Endothelial cell of umbilical vein (primary cell): ENCODE data around the gene SEC14L1. TPM values are rescaled to one million over a fixed set of nuclear protein-coding genes. Genes with fewer than 3 reads are reported as not detected.

Experiments
- BruUV-seq: library from RNA; stranded (reverse); fragments of 400-500 nt; replicated peaks from 2 replicates; lab custom pipeline; 2021; lab: Mats Ljungman, UMichigan
- CTCF ChIA-PET: fragments of 300-600, 350-600 bp; sonication (Branson Sonifier 250); formaldehyde crosslinking; loops from one replicate; lab custom pipeline; 2021; ENCODE audit warnings: antibody characterized with exemption, inconsistent platforms; lab: Charles Lee
- POLR2A ChIA-PET: fragments of 300-600, 350-600 bp; sonication (Branson Sonifier 250); formaldehyde crosslinking; loops from one replicate; lab custom pipeline; 2021; ENCODE audit warnings: antibody characterized with exemption, inconsistent platforms; lab: Charles Lee
- DNase-seq: peaks from one replicate; pipeline ENCODE4 v3.0.0-alpha.2; 2011; ENCODE audit warnings: low read depth, low spot score
- FAIRE-seq: peaks from 2 replicates; lab custom pipeline; 2011; peaks lifted over from hg19 to GRCh38; lab: Jason Lieb, UNC
- H2AFZ ChIP-seq: 2 replicates; pipeline ENCODE4 v1.6.0; 2012; ENCODE audit warnings: low read depth, low read length, control low read depth, inconsistent platforms
- H3K27ac ChIP-seq: 2 replicates; pipeline ENCODE4 v1.5.1; 2011; ENCODE audit warnings: low read depth, mild to moderate bottlenecking, control low read depth, low read length, moderate library complexity; ENCODE audit not compliant: insufficient read depth
- H3K27me3 ChIP-seq, 2 experiments: 2 replicates each; pipeline versions ENCODE4 v1.6.0 to v1.6.1; 2011; ENCODE audit warnings: low read length in 2 of 2, mixed read lengths in 1 of 2; ENCODE audit not compliant: control insufficient read depth in 2 of 2, insufficient read depth in 2 of 2
- H3K36me3 ChIP-seq, 2 experiments: 2 replicates in 1 of 2; 3 replicates in 1 of 2; pipeline ENCODE4 v1.5.1; 2011; ENCODE audit warnings: low read length in 2 of 2, mild to moderate bottlenecking in 1 of 2, moderate library complexity in 1 of 2; ENCODE audit not compliant: control insufficient read depth in 2 of 2, insufficient read depth in 2 of 2; ENCODE audit errors: extremely low read depth in 1 of 2
- H3K4me1 ChIP-seq: 3 replicates; pipeline ENCODE4 v1.5.1; 2011; ENCODE audit warnings: mild to moderate bottlenecking, low read length; ENCODE audit not compliant: control insufficient read depth, insufficient read depth; ENCODE audit errors: extremely low read depth
- H3K4me2 ChIP-seq: 2 replicates; pipeline ENCODE4 v1.6.1; 2011; ENCODE audit warnings: low read length, control low read depth, mixed read lengths; ENCODE audit not compliant: insufficient read depth
- H3K4me3 ChIP-seq, 3 experiments: fragments of 200-600 bp in 1 of 3; sonication (generic), shearing (Covaris generic) in 1 of 3; replicated peaks in 1 of 3; 2 replicates each; pipeline ENCODE4 v1.5.1; 2011 to 2016; ENCODE audit warnings: control low read depth in 3 of 3, low read length in 3 of 3, mild to moderate bottlenecking in 2 of 3, inconsistent platforms in 1 of 3, low read depth in 1 of 3, moderate library complexity in 1 of 3; ENCODE audit not compliant: insufficient read depth in 1 of 3
- H3K79me2 ChIP-seq: 2 replicates; pipeline ENCODE4 v1.6.0; 2012; ENCODE audit warnings: low read length, inconsistent platforms; ENCODE audit not compliant: control insufficient read depth, insufficient read depth
- H3K9ac ChIP-seq: replicated peaks from 2 replicates; pipeline ENCODE3; 2011; ENCODE audit warnings: low read length, control low read depth; ENCODE audit not compliant: insufficient read depth; ENCODE audit errors: extremely low read depth
- H3K9me1 ChIP-seq: replicated peaks from 3 replicates; pipeline ENCODE4 v1.6.0; 2011; ENCODE audit warnings: mild to moderate bottlenecking, low read length; ENCODE audit not compliant: control insufficient read depth, insufficient read depth; ENCODE audit errors: extremely low read depth
- H3K9me3 ChIP-seq: replicated peaks from 2 replicates; pipeline ENCODE4 v1.5.1; 2012; ENCODE audit warnings: low read length, inconsistent platforms; ENCODE audit not compliant: control insufficient read depth, insufficient read depth
- H4K20me1 ChIP-seq: replicated peaks from 2 replicates; pipeline ENCODE3; 2011; ENCODE audit warnings: mild to moderate bottlenecking, low read length; ENCODE audit not compliant: control insufficient read depth, insufficient read depth; ENCODE audit errors: extremely low read depth
- CTCF ChIP-seq, 2 donors: IDR thresholded peaks; 1 replicate in 1 of 2; 2 replicates in 1 of 2; pipeline ENCODE4 v1.5.1; 2011; ENCODE audit warnings: low read length in 2 of 2, mild to moderate bottlenecking in 2 of 2, moderate library complexity in 2 of 2, control low read depth in 1 of 2, inconsistent platforms in 1 of 2, low read depth in 1 of 2; ENCODE audit not compliant: insufficient read depth in 1 of 2; ENCODE audit errors: extremely low read depth in 1 of 2
- EZH2 ChIP-seq: IDR thresholded peaks from 2 replicates; pipeline ENCODE4 v1.6.1; 2012; ENCODE audit warnings: borderline replicate concordance, low read depth, mild to moderate bottlenecking, moderate library complexity, low read length, inconsistent platforms; ENCODE audit not compliant: severe bottlenecking
- GATA2 ChIP-seq: IDR thresholded peaks from 2 replicates; pipeline ENCODE4 v1.7.0; 2011; ENCODE audit warnings: low read depth, mild to moderate bottlenecking, moderate library complexity, mixed read lengths, low read length; ENCODE audit not compliant: insufficient read length, insufficient read depth
- JUN ChIP-seq: IDR thresholded peaks from 2 replicates; pipeline ENCODE4 v1.6.1; 2011; ENCODE audit warnings: borderline replicate concordance, low read depth; ENCODE audit not compliant: insufficient read length, insufficient read depth
- MYC ChIP-seq: IDR thresholded peaks from one replicate; pipeline ENCODE4 v1.6.1; 2011; ENCODE audit warnings: mild to moderate bottlenecking, low read depth, low read length
- POLR2A ChIP-seq: IDR thresholded peaks from 2 replicates; pipeline ENCODE4 v1.6.1; 2012; ENCODE audit warnings: low read depth, mild to moderate bottlenecking, control low read depth, low read length
- POLR2AphosphoS5 ChIP-seq: IDR thresholded peaks from 2 replicates; pipeline ENCODE4 v1.6.1; 2012; ENCODE audit warnings: low read depth, mild to moderate bottlenecking, control low read depth, low read length, moderate library complexity; ENCODE audit not compliant: insufficient read depth
- dilution Hi-C: fragments of 300-500 bp; cut with MboI; formaldehyde crosslinking; loops from one replicate; pipeline ENCODE4 v1.15.0; 2019; ENCODE audit warnings: low sequenced_read_pairs; ENCODE audit not compliant: extremely low pct_ligation_motif_present
- intact Hi-C: fragments of 100-400 bp; cut with micrococcal nuclease; formaldehyde crosslinking; loops from one replicate; pipeline ENCODE4 v1.10.0; 2022
- polyA plus RNA-seq, 4 experiments: library from polyadenylated mRNA; depleted of rRNA in 3 of 4; stranded (reverse) in 3 of 4; unstranded in 1 of 4; fragments of >200 nt; gene quantifications; 2 replicates each; pipeline versions ENCODE4 v1.2.1 to v1.2.3, GENCODE V29; 2011 to 2012; ENCODE audit warnings: missing spikeins in 1 of 4
- total RNA-seq: library from RNA; stranded (reverse); gene quantifications from 2 replicates; pipeline ENCODE4 v1.2.3, GENCODE V29; 2021
- TF ChIP-seq, protein P1 (sequence below): IDR thresholded peaks from 2 replicates; pipeline ENCODE4 v1.6.1; 2011; ENCODE audit not compliant: insufficient read depth, insufficient read length

SEC14L1 gene
- total and polyA plus RNA-seq, 2 donors (not counting 3 experiments of a cell fraction or from before 2014, with no cell fraction given) = 215 to 631 TPM

- no peak overlapping the region for H3K4me3 ChIP-seq
- DNase-seq (no peak), FAIRE-seq (no peak)
- H3K4me1 ChIP-seq = no peaks in the 10 kb centered on the region
- H3K27me3 ChIP-seq = no peaks in the 10 kb centered on the region
- H3K79me2 ChIP-seq = no peaks in the 10 kb centered on the region
- H4K20me1 ChIP-seq = no peaks in the 10 kb centered on the region
- no peaks in the 10 kb centered on the region for H3K9me1 ChIP-seq
- no peaks in the 10 kb centered on the region for H3K9me3 ChIP-seq
- intact Hi-C loops = no loop called here
- ChIA-PET CTCF (interaction anchor here (1.4 kb wide), 1 partner anchor 11 kb away, joined by 4 read pairs; no protein-coding TSS in a partner anchor), POLR2A (no interaction called here)
- H3K27ac ChIP-seq = no peak overlapping the region
- dilution Hi-C loops = no loop called here
- no peak overlapping the region for H2AFZ ChIP-seq
- no peaks in the 10 kb centered on the region for H3K36me3 ChIP-seq
- H3K9ac ChIP-seq = no peak overlapping the region
- no peak overlapping the region for H3K4me2 ChIP-seq
- BruUV-seq = no TSS peak
- TF ChIP-seq POLR2A (no peak), CTCF (IDR thresholded peaks at IDR 0.05; ENCODE audit: extremely low read depth in 1 of 2, insufficient read depth in 1 of 2, low read depth in 1 of 2, low read length in 2 of 2) (no peak), JUN (no peak)
- TF ChIP-seq, protein P1, sequence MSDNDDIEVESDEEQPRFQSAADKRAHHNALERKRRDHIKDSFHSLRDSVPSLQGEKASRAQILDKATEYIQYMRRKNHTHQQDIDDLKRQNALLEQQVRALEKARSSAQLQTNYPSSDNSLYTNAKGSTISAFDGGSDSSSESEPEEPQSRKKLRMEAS = no peak
These were observed 124.0 kb downstream of the SEC14L1 start for GRCh38 chr17:77264617-77265230.

- BruUV-seq = no TSS peak
- intact Hi-C loops = no loop called here
These were observed 125.4 kb downstream of the SEC14L1 start for GRCh38 chr17:77266213-77266612.

More at GRCh38 chr17:77266213-77266612, 125.4 kb downstream of the SEC14L1 start:
- H3K27ac ChIP-seq = no peak overlapping the region
- H3K4me3 ChIP-seq = no peak overlapping the region
- no peak for FAIRE-seq
- H3K79me2 ChIP-seq = no peaks in the 10 kb centered on the region
- TF ChIP-seq POLR2A (no peak), CTCF (IDR thresholded peaks at IDR 0.05; ENCODE audit: extremely low read depth in 1 of 2, insufficient read depth in 1 of 2, low read depth in 1 of 2, low read length in 2 of 2) (no peak), JUN (no peak), EZH2 (no peak), POLR2AphosphoS5 (no peak), GATA2 (no peak), MYC (no peak)
- no peak overlapping the region for H3K4me2 ChIP-seq
- H3K36me3 ChIP-seq = no peaks in the 10 kb centered on the region
- ChIA-PET CTCF (interaction anchor here (1.4 kb wide), 1 partner anchor 9 kb away, joined by 4 read pairs; no protein-coding TSS in a partner anchor), POLR2A (no interaction called here)
- no peak overlapping the region for H2AFZ ChIP-seq
- no peaks in the 10 kb centered on the region for H3K4me1 ChIP-seq
- no peaks in the 10 kb centered on the region for H3K27me3 ChIP-seq
- no peaks in the 10 kb centered on the region for H4K20me1 ChIP-seq
- H3K9me3 ChIP-seq = no peaks in the 10 kb centered on the region
- H3K9ac ChIP-seq = no peak overlapping the region
- H3K9me1 ChIP-seq = no peaks in the 10 kb centered on the region
- dilution Hi-C loops = no loop called here
- DNase-seq = no peak
